HG02938 (cell line): Measurements from ENCODE around the gene MACF1.
A peak's percentile ranks its signal among the peaks of the same experiment; 100 is the strongest.
"Not testable (repeated sequence)": the region's sequence is repeated elsewhere in the genome, so short reads cannot be mapped to it uniquely, and the experiment has no call there.

Experiments
- ATAC-seq: cut with Tn5 transposase; IDR thresholded peaks from one replicate; pipeline ENCODE4 v1.9.1; 2021; ENCODE audit warnings: mild to moderate bottlenecking, moderate library complexity; ENCODE audit not compliant: unreplicated experiment

Gene MACF1

DNA sequence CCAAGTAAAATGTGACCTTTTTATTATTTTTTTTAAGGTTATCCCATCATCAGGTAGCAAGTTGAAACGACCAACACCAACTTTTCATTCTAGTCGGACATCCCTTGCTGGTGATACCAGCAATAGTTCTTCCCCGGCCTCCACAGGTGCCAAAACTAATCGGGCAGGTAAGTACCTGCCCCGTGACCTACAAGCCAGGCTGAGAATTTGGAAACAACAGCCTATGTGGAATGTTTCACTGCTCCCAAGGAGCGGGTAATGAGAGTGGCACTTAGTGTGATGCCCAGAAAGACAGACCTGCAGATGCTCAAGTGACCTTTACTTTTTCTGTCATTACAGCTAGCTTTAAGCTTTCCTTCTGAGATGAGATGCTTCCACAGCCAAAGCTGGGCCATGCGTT, 280.1 kb downstream of the MACF1 start:
- no peak for ATAC-seq

DNA sequence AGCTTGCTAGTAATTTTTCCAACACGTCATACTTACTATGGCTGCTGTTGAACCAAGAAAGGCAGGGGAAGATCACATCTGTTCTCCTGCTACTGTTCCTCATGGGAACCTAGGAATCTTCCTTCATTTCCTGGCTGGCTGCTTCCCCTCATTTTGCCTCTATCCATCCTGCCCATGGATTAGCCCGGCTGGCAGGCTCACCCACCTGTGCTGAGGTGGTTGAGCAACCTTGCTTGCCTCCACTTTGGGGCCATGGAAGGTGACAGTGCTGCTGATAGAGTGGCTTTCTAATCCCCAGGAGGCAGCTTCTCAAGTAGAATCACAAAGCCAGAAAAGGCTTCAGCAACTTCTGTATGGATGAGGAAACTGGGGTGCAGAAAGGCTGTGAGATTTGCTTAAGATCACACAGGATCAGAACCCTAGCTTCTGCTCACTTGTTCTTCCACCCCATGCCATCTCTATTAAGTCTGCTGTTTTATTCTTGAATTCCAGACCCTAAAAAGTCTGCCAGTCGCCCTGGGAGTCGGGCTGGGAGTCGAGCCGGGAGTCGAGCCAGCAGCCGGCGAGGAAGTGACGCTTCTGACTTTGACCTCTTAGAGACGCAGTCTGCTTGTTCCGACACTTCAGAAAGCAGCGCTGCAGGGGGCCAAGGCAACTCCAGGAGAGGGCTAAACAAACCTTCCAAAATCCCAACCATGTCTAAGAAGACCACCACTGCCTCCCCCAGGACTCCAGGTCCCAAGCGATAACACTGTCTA, 280.7 kb downstream of the MACF1 start:
- ATAC-seq = no peak

DNA sequence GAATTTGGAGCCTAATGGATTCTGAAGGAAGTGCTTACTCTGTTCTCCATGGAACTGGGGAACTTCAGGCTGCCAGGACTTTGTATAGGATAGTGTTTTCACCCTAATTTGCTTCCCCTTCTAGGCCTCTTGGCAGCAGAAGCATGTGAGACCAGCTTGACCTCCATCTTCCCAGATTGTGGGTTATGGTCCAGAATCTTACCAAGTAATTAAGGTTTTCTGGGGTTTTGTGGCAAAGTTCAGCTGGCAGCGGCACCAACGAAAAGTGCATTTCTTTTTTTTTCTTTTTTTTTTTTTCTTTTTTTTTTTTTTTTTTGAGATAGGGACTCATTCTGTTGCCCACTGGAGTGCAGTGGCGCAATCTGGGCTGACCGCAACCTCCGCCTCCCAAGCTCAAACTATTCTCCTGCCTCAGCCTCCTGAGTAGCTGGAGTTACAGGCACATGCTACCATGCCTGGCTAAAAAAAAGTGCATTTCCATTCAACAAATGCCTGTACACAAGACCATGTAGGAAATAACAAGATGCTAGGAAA, 283.6 kb downstream of the MACF1 start:
- no peak for ATAC-seq

DNA sequence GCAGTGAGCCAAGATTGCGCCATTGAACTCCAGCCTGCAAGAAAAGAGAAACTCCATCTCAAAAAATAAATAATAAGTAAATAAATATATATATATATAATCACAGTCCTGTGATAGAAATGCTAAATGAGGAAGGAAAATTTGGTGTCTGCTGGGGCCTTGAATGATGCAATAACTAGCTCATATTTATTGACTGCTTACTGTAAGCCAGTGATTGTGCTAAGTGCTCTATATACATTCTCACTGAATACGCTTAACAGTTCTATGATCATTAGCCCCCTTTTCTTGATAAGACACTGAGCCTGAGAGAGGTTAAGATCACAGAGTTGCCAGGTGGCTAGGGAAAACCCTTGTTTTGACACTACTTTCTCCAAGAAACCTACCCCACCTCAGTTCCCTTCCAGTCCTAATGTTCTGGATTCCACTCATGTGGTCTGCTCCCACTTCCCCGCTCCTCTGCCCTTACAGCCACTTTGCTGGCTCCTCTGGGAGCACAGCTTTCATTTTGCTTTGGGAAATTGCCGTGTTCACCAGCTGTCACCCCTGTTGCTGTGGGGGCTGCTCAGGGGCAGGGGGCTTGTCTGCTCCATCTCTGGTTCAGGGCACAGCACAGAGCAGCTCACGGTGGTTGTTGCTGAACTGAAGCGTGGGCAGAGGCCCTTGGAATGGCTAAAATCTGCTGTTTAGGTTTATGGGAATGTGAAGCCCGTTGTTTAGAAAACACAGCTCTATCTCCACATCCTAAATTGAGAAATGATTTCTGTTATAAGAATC, 284.5 kb downstream of the MACF1 start:
- no peak for ATAC-seq

DNA sequence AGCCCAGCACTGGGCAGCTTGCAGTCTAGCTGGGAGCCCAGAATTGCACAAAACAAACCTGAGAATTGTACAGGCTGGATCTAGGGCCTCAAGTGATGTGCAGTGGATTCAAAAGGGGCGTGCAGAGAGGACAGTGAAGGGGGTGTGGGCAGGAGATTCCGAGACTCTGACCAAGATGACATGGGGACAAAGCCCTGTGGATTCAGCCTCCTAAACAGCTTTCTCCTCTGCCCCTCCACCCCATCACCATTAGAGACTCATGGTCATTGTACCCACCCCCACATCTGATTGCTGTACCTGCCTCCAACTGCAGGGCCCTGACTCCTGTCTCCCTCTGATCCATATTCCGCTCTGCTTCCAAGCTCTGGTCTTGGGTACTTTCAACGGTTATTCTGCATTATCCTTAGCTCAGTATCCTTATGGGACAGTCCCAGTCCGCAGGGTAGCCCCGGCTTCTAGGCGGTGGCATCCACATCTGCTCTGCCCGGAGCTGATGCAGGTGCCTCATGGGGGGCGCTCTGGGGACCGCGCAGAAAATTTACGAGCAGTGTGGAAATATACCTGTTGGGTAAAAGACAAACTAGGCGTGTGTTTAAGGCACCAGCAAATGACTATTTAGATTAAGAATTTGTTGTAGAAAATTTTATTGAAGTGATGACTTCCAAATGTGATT, 285.2 kb downstream of the MACF1 start:
- ATAC-seq = no peak

DNA sequence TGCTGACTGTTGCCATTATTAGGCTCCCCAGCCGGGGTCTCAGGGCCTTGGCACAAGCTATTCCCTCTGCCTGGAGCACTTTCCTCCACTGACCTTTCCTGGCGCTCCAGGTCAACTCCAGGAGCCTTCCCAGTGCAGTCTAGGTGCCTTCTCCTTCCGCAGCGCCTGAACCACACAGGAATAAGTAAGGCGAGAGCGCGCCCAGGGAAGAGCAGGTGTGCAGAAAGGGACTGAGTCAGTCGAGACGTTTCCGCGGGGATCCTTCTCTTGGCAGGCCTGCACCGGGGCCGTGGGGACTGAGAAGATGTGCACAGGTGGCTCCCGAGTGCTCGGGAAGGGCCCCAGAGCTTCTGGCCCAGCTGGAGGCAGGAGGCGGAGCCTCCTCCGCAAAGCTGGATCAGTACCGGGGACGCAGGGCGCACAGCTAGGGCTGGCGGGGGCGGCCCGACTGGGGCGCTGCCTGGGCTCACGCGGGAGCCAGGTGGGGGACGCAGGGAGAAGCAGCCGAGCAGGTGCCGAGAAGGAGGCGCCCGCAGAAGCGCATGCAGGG, 286.2 kb downstream of the MACF1 start:
- ATAC-seq = no peak

DNA sequence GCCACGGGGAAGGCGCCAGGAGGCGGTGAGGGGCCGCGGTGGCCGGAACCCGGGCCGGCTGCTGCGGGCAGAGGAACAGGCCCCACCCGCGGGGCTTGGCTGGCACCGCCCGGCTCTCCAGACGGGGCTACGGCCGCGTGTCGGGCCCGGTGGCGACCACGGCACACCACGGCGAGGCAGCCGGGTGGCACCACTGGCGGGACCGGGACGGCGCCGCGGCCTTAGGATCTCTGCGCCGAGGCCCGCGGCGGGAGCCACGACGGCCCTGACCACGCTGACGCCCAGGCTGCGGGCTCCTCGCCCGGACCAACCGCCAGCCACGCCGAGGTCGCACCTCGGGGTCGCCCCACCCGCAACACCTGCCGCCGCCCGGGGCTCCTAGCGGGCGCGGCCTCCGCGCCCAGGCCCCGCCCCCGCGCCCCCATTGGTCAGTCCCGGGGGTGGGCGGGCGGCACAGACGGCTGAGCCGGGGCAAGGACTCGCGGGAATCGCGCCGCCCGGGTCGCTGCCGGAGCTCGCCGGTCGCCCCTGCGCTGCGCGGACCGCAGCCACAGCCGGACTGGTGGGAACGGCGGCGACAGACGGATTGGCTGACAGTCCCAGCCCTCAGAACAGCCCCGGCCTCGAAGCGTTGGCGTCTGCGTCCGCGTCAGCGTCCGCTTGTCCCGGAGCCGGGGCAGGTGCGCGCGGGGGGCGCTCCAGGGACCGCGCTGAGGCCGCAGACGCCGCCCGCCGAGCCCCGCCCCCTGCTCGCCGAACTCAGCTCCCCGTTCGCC, 286.8 kb downstream of the MACF1 start, which contains the start of gene BMP8A:
Gene BMP8A (plus strand): TSS at position 491 of the 776 bp plus-strand sequence. CDS start 356 bp downstream, outside the sequence.
- ATAC-seq = peak; percentile 69

DNA sequence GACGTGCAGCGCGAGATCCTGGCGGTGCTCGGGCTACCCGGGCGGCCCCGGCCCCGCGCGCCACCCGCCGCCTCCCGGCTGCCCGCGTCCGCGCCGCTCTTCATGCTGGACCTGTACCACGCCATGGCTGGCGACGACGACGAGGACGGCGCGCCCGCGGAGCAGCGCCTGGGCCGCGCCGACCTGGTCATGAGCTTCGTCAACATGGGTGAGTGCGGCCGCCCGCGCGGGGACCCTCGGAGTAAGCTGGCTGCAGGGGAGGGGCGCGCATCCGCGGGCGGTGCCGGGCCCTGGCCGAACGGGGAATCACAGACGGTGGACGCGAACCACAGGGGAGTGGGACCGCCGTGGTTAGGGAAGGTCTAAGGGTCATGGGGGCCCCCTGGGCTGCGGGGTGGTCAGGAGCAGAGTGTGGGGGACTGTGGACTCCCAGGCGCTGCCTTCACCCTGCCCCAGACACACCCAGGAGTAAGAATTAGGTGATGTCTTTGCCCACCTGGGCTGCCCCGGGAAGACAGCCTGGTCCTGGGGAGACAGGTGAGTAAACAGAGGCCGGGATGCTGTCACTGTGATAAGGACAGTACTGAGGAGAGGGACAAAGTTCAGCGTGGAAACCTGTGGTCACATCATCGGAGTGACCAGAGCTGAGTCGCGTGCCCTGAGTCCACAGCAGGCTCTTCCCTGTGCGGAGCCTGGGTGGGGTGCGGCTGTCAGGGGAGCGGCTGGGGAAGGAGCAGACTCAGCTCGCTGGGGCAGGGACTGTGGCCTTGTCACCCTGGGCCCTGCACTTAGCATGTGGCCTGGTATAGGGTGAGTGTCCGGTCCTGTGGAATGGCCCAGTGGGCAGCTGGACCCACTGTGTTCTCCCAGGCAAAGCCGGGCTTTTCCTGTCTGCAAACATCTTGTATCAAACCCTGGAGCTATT, 287.9 kb downstream of the MACF1 start:
- ATAC-seq = not testable (repeated sequence)

DNA sequence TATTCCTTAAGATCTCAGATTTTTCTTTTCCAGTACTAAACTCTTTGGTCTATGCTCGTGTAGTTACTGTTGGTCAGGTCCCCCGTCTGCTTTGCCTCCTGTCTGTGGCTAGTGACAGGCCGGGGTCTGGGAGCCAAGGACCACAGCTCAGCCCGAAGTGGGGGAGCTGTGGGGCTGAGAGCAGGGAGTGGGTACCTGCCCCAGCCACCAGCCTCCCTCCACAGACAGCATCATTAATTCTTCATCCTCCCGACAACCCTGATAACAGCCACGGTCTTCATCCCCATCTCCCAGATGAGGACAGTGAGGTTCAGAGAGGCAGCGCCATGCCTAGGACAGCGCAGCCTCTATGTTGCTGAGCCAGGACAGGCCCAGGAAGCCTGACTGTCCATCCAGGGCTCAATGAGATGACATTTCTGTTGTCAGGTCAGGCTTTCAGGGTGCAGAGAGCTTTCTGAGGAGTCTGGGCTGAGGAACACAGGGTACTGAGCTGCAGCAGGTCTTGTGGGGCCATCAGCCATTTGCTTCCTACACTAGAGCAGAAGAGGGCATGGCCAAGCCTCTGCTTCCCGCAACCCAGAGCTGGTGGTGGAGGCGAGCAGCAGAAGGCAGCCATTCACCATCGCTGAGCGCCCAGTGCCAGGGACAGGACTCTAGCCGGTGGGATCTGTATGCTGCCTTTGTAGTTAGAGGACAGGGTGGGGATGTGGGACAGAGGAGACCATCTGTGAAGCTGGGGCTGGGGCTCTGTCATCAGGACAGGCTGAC, 288.7 kb downstream of the MACF1 start:
- not testable (repeated sequence) for ATAC-seq

DNA sequence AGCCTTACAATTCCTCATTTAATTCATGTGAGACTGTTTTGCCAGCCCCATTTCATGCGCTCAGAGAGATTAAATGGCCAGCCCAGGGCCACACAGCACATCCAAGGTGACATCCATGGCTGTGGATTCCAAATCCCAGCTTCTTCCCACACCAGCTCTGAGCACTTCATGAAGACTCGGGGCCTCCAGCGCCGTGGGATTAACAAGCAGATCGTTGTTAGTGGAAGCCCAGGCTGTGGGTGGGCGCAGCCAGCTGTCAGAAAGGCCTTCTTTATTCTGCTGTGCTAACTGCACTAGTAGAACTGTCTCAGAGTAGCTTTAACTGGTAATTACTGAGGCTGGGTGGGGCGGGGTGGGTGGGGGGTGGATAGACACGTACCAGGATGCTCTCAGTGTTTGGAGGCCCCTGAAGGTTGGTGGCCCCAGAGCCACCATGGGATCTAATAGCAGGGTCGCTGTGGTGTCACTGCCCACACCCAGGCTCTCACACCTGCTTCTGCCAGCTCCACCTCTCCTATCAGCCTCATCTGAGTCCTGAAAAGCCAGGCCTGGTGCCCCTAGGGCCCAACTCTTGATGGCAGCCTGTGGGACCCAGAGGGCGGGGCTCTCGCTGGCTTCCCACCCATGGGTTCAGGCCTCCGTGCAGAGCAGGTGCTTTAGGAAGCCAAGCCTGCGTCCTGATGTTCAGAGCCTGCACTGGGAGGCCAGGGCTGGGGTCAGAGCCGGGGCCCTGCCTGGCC, 290.3 kb downstream of the MACF1 start:
- ATAC-seq = no peak

DNA sequence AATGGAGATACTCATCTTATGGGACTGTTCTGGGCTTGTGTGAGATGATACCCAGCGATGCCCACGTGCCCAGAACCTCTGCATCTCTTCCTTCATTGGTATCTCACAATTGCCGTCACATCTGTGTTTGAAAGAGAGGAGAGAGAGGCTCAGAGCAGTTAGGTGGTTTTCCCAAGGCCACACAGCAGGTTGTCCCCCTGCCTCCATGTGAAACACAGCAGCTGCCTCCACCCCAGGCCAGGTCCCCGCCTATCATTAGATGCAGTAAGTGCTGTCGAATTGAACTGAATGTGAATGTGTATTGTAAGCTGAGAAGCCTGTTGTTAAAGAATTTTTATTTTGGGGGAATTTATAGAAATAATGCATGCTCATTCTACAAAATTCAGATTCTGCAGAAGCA, 292.0 kb downstream of the MACF1 start:
- ATAC-seq = not testable (repeated sequence)

DNA sequence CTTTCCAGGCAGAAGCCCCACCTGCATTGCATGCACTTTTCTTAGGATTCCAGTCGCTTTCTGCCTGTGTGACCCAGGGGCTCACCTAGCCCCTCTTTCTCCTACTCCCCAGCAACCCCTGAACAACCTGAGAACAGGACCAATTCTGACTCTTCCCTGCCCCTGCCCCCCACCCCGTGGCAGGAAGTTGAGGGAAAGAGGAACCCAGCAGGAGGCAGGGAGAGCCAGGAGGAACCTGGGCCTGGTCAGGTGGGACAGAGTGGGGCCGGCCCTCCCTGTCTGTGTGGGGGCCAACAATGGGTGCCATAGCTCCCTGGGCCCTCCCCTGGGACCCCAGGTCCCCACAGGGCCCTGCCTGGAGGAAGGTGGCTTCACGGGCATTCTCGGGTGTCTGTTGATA, 293.1 kb downstream of the MACF1 start:
- no peak for ATAC-seq

DNA sequence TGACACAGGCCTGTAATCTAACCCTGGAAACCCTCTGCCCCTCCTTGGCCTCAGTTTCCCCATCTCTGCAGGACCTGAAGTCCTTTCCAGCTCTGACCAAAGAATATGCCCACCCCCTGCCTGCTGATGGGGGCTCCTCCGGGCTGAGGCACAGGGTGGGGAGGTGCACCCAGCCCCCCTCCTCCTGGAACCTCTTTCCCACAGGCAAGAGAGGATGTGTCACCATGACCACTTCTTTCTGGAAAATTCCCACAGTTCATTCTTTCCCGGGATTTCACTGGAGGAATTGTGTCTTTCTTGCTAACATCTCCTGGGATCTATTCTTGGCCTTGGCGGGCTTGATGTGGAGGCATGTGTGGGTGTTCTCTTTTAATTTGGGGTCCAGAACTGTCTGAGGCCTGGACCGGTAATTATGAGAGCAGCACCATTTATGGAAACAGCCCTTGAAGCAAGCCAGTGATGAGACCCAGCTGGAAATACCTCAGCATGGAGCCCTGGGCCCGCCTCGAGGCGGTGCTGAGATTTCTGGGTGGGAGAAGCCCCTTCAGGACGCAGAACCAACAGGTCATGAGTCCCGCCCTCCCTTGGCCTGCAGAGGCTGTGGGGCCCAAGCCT, 293.7 kb downstream of the MACF1 start:
- ATAC-seq = not testable (repeated sequence)

DNA sequence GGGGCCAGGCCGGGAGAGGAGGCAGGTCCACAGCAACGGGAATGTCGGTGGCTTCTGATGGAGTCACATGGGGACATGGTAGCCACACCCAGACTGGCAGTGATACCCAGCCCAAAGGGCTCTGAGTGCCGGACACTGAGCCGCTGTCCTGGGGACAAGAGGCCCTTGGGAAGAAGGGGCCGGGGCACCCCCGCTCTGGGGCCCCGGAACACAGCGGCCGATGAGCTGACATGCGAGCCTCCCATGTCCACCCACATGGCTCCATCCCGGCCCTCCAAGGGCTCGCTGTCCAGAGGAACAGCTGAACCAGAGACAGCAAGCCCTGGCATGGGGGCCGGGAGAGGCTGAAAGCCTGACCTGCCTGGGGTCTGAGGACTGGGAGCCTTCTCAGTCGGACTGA, 294.3 kb downstream of the MACF1 start:
- not testable (repeated sequence) for ATAC-seq

DNA sequence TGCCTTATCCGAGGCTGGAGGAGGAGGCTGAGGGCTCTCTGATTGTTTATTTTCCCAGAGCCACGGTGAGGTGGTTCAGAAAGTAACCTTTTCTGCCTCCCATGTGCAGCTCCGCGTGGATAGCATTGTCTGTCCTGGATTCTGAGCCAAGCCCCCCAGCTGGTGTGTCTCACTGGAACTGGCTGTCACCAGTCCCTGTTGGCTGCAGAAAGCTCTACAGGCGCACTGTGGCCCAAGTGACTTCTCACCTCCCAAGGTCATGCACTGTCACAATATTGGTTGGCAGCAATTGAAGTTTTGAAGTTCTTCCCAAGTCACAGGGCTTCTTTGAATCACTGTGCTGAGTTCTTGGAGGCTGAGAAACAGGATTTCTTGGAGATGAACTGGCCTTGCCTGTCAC, 295.2 kb downstream of the MACF1 start:
- no peak for ATAC-seq

DNA sequence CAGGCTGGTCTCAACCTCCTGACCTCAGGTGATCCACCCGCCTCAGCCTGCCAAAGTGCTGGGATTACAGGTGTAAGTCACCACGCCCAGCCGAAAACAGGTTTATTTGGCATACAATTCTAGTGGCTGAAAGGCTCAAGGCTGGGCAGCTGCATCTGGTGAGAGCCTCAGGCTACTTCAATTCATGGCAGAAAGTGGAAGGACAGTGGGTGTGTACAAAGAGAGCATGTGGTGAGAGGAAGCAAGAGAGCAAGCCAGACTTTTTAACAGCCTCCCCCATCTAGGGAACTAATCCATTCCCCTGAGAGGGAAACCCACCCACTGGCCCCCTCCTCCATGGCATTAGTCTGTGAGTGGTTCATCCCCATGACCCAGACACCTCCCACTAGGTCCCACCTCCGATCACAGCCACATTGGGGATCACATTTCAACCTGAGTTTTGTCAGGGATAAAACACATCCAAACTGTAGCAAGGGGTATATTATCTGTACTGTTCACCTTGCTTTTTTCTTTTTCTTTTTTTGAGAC, 296.4 kb downstream of the MACF1 start:
- ATAC-seq = no peak

DNA sequence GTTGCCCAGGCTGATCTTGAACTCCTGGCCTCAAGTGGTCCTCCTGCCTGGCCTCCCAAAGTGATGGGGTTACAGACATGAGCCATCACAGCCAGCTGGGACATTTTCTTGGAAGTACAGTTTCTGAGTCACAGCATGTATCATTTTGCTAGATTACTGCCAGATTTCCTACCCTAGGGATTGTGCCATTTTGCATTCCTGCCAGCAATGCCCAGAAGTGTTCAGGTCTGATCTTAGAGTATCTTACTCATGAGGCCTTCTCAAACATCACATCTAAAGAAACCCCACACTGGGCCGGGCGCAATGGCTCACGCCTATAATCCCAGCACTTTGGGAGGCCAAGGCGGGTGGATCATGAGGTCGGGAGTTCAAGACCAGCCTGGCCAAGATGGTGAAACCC, 297.2 kb downstream of the MACF1 start:
- ATAC-seq = no peak
